Measurements from ENCODE around the gene SH3RF1.
"Not testable (repeated sequence)": the region's sequence is repeated elsewhere in the genome, so short reads cannot be mapped to it uniquely, and the experiment has no call there.

SH3RF1 gene

GRCh38 chr4:169222761-169223160 lies 48.0 kb downstream of the SH3RF1 start:
- no peak for DNase-seq

- no peak for DNase-seq
Measured at GRCh38 chr4:169221662-169222061, 49.1 kb downstream of the SH3RF1 start.

- DNase-seq = no peak
Measured at GRCh38 chr4:169220854-169221411, 49.8 kb downstream of the SH3RF1 start.

- no peak for DNase-seq
Measured at GRCh38 chr4:169220447-169220846, 50.3 kb downstream of the SH3RF1 start.

- DNase-seq = no peak
Measured at GRCh38 chr4:169219440-169219839, 51.3 kb downstream of the SH3RF1 start.

- no peak for DNase-seq
Measured at GRCh38 chr4:169215656-169216055, 55.1 kb downstream of the SH3RF1 start.

- DNase-seq = no peak
Measured at GRCh38 chr4:169212981-169213380, 57.8 kb downstream of the SH3RF1 start.

GRCh38 chr4:169210504-169211118 lies 60.1 kb downstream of the SH3RF1 start:
- DNase-seq = no peak

GRCh38 chr4:169209388-169209883 lies 61.3 kb downstream of the SH3RF1 start:
- DNase-seq = no peak

GRCh38 chr4:169208516-169208915 lies 62.2 kb downstream of the SH3RF1 start:
- DNase-seq = no peak

GRCh38 chr4:169208090-169208455 lies 62.7 kb downstream of the SH3RF1 start:
- no peak for DNase-seq

- no peak for DNase-seq
Measured at GRCh38 chr4:169207436-169208089, 63.2 kb downstream of the SH3RF1 start.

GRCh38 chr4:169205744-169206080 lies 65.0 kb downstream of the SH3RF1 start:
- DNase-seq = no peak

- no peak for DNase-seq
Measured at GRCh38 chr4:169205075-169205743, 65.5 kb downstream of the SH3RF1 start.

GRCh38 chr4:169203891-169204290 lies 66.9 kb downstream of the SH3RF1 start:
- no peak for DNase-seq

GRCh38 chr4:169203278-169203677 lies 67.5 kb downstream of the SH3RF1 start:
- not testable (repeated sequence) for DNase-seq

- no peak for DNase-seq
Measured at GRCh38 chr4:169202878-169203277, 67.9 kb downstream of the SH3RF1 start.

GRCh38 chr4:169202145-169202699 lies 68.5 kb downstream of the SH3RF1 start:
- no peak for DNase-seq

- DNase-seq = no peak
Measured at GRCh38 chr4:169201222-169202144, 69.3 kb downstream of the SH3RF1 start.

GRCh38 chr4:169200361-169201030 lies 70.3 kb downstream of the SH3RF1 start:
- no peak for DNase-seq

- DNase-seq = no peak
Measured at GRCh38 chr4:169199184-169199583, 71.6 kb downstream of the SH3RF1 start.

- no peak for DNase-seq
Measured at GRCh38 chr4:169198167-169198566, 72.6 kb downstream of the SH3RF1 start.

Measured in DMS 273 treated with DMSO at 0.1 percent for 48 hours (cell line).